ENCODE results near the gene DIDO1.
"Not testable (repeated sequence)": the region's sequence is repeated elsewhere in the genome, so short reads cannot be mapped to it uniquely, and the experiment has no call there.

The DIDO1 gene

DNA sequence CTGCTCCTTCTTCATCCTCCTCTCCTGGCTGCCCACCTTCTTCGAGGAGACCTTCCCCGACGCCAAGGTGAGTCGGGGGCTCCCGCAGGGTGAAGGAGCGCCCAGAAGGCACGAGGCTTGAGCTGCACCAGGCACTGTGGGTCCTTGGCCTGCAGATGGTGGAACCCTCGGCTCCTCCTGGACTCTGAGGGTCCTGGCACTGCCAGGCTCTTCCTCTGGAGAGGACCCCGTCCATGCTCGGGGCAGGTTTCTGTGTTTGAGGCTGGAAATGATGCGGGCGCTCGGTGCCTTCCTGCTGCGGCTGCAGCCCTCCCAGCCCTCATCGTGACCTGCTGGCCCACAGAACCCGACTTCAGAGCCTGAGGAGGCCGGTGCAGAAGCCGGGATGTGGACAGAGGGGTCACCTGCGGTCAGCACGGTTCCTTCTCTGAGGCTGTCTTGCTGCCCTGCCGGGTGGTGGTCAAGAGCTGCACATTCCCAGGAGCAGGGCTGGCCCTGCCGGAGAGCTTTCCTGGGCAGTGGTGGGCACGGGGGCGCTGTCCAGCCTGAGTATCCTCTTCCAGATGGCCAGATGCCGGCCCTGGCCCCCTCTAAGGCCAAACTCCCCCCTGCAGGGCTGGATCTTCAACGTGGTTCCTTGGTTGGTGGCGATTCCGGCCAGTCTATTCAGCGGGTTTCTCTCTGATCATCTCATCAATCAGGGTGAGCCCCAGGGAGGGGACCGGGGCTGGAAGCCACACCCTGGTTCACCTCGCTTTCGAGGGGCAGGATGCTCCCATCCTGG lies 37.5 kb upstream of the DIDO1 start:
- Histone ChIP-seq H3K4me3 (no peak overlapping the region), H3K27me3 (no peaks in the 10 kb centered on the region), H4K20me1 (peaks cover 41 to 100% (median 82%) of the 10 kb centered on the region in 11 experiments)

GRCh38 chr20:62962891-62963613 lies 36.7 kb upstream of the DIDO1 start:
- no peak overlapping the region for H3K9ac ChIP-seq
- H3K27ac ChIP-seq: no peak overlapping the region
- H3K4me3 ChIP-seq: no peak overlapping the region
- H4K20me1 ChIP-seq: peaks cover 48 to 100% (median 88%) of the 10 kb centered on the region in 11 experiments
- H3K4me1 ChIP-seq: peaks cover 40 to 62% (median 58%) of the 10 kb centered on the region in 10 experiments
- peak overlapping the region in 2 of 11 experiments; percentile 61 to 76; a peak in 2 of 22 replicates for H3K4me2 ChIP-seq
- no peaks in the 10 kb centered on the region for H3K27me3 ChIP-seq
- no peaks in the 10 kb centered on the region for H3K9me3 ChIP-seq (replicated peaks in 1 of 11)
- peaks cover 68 to 95% (median 82%) of the 10 kb centered on the region in 11 experiments for H3K36me3 ChIP-seq
- no peak for TF ChIP-seq Cebpa-rat (IDR thresholded peaks at IDR 0.05)

More for the DNA sequence above, 37.5 kb upstream of the DIDO1 start:
- H3K4me1 ChIP-seq: peaks cover 34 to 54% (median 51%) of the 10 kb centered on the region in 10 experiments
- H3K27ac ChIP-seq: peak overlapping the region in 5 of 11 experiments; percentile 23 to 43 (median 37); a peak in 5 of 22 replicates
- no peak for TF ChIP-seq Cebpa-rat (IDR thresholded peaks at IDR 0.05)
- H3K36me3 ChIP-seq: peaks cover 61 to 90% (median 77%) of the 10 kb centered on the region in 11 experiments
- peak overlapping the region; percentile 50 to 79 (median 67) for H3K4me2 ChIP-seq
- H3K9me3 ChIP-seq (replicated peaks in 1 of 11): no peaks in the 10 kb centered on the region
- peak overlapping the region in 5 of 11 experiments; percentile 11 to 51 (median 30); a peak in 6 of 22 replicates for H3K9ac ChIP-seq

DNA sequence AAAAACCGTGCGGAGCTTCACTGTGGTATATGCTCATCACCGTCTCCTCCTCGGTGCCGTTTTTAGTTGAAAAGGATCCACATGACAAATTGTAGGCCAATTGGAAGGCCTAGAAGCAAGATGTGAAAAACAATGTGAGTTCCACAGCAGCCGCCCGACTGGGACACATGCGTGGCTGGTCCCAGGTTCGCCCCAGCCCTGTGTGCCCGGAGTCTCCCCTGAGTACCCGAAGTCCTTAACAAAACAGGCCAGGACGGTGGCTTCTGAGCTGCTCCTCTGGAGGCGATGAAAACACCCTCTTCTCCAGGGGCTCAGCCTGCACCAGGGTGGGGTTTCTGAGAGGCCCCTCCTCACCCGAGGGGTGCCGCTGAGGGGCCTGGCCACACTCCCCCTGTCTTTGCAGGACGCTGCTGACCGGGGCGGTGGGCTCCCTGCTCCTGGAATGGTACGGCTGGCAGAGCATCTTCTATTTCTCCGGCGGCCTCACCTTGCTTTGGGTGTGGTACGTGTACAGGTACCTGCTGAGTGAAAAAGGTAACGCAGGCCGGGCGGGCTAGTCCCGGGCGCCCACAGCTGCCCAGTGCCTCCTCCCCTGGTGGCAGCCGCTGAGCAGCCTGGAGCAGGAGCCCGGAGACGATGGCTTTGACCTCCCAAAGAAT lies 36.0 kb upstream of the DIDO1 start:
- H3K4me3 ChIP-seq: no peak overlapping the region
- no peaks in the 10 kb centered on the region for H3K9me3 ChIP-seq (replicated peaks in 1 of 11)
- peaks cover 69 to 95% (median 83%) of the 10 kb centered on the region in 11 experiments for H3K36me3 ChIP-seq
- H3K27me3 ChIP-seq: no peaks in the 10 kb centered on the region
- peaks cover 40 to 69% (median 65%) of the 10 kb centered on the region in 10 experiments for H3K4me1 ChIP-seq
- no peak for TF ChIP-seq Cebpa-rat (IDR thresholded peaks at IDR 0.05)
- H3K4me2 ChIP-seq: no peak overlapping the region
- no peak overlapping the region for H3K27ac ChIP-seq
- H3K9ac ChIP-seq: peak overlapping the region in 2 of 11 experiments; percentile 44; a peak in 1 of 22 replicates
- peaks cover 55 to 100% (median 90%) of the 10 kb centered on the region in 11 experiments for H4K20me1 ChIP-seq

DNA sequence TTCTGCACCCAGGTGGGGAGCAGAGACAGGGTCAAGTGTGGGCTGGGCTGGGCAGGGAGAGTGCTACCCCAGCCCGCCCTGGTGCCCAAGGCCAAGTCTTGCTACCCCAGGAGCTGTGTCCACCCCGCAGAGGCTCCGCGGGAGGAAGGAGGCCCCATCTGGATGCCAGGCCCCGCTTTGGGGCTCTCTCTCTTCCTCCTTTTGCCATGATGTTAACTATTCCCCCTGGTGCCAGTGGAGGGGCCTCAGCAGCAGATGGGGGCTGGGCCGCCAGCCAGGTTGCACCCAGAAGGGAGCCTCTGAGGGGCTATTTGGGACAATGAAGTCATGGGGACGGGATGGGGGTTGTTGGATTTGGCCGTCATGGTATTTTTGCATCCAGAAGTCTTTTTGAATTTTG lies 35.5 kb upstream of the DIDO1 start:
- peaks cover 61 to 100% (median 92%) of the 10 kb centered on the region in 11 experiments for H4K20me1 ChIP-seq
- no peak for TF ChIP-seq Cebpa-rat (IDR thresholded peaks at IDR 0.05)
- peaks cover 40 to 74% (median 71%) of the 10 kb centered on the region in 10 experiments for H3K4me1 ChIP-seq
- H3K9me3 ChIP-seq (replicated peaks in 1 of 11): no peaks in the 10 kb centered on the region
- H3K27ac ChIP-seq: peak overlapping the region in 3 of 11 experiments; percentile 23 to 42 (median 28); a peak in 2 of 22 replicates
- H3K36me3 ChIP-seq: peaks cover 69 to 95% (median 83%) of the 10 kb centered on the region in 11 experiments
- no peaks in the 10 kb centered on the region for H3K27me3 ChIP-seq
- no peak overlapping the region for H3K4me3 ChIP-seq
- H3K9ac ChIP-seq: peak overlapping the region in 5 of 11 experiments; percentile 24 to 44 (median 32); a peak in 8 of 22 replicates
- H3K4me2 ChIP-seq: peak overlapping the region in 2 of 11 experiments; percentile 9 to 14; a peak in 1 of 22 replicates

- H4K20me1 ChIP-seq: peaks cover 65 to 100% (median 92%) of the 10 kb centered on the region in 11 experiments
- peak overlapping the region in 3 of 11 experiments; percentile 23 to 42 (median 28); a peak in 2 of 22 replicates for H3K27ac ChIP-seq
- H3K4me1 ChIP-seq: peaks cover 41 to 79% (median 75%) of the 10 kb centered on the region in 10 experiments
- no peaks in the 10 kb centered on the region for H3K9me3 ChIP-seq (replicated peaks in 1 of 11)
- TF ChIP-seq Cebpa-rat (IDR thresholded peaks at IDR 0.05): no peak
- H3K4me3 ChIP-seq: no peak overlapping the region
- H3K36me3 ChIP-seq: peaks cover 69 to 95% (median 83%) of the 10 kb centered on the region in 11 experiments
- peak overlapping the region in 2 of 11 experiments; percentile 9 to 14; a peak in 1 of 22 replicates for H3K4me2 ChIP-seq
- peak overlapping the region in 5 of 11 experiments; percentile 24 to 44 (median 32); a peak in 9 of 22 replicates for H3K9ac ChIP-seq
- no peaks in the 10 kb centered on the region for H3K27me3 ChIP-seq
Measured at GRCh38 chr20:62961310-62961783, 35.0 kb upstream of the DIDO1 start.

- H3K4me3 ChIP-seq; H3K27me3 ChIP-seq; H3K9ac ChIP-seq; H3K9me3 ChIP-seq (replicated peaks in 1 of 11): not testable (repeated sequence)
- peak overlapping the region in 1 of 11 experiments; percentile 2; a peak in 1 of 22 replicates for H3K27ac ChIP-seq
- H3K36me3 ChIP-seq: peaks cover 73 to 97% (median 85%) of the 10 kb centered on the region in 11 experiments
- peak overlapping the region in 9 of 11 experiments; percentile 97 to 100 (median 100); a peak in 17 of 22 replicates for H3K4me2 ChIP-seq
- peaks cover 72 to 100% (median 96%) of the 10 kb centered on the region in 11 experiments for H4K20me1 ChIP-seq
- H3K4me1 ChIP-seq: peaks cover 47 to 85% (median 79%) of the 10 kb centered on the region in 10 experiments
Measured at GRCh38 chr20:62960446-62961309, 34.4 kb upstream of the DIDO1 start.

- peaks cover 75 to 100% (median 96%) of the 10 kb centered on the region in 11 experiments for H4K20me1 ChIP-seq
- H3K9ac ChIP-seq: peak overlapping the region in 4 of 11 experiments; percentile 58 to 69 (median 62); a peak in 6 of 22 replicates
- peaks cover 66 to 95% (median 80%) of the 10 kb centered on the region in 11 experiments for H3K36me3 ChIP-seq
- H3K27ac ChIP-seq: peak overlapping the region in 3 of 11 experiments; percentile 53 to 74 (median 53); a peak in 4 of 22 replicates
- H3K9me3 ChIP-seq (replicated peaks in 1 of 11): no peaks in the 10 kb centered on the region
- H3K4me3 ChIP-seq: peak overlapping the region in 1 of 10 experiments; percentile 28; a peak in 1 of 20 replicates
- no peaks in the 10 kb centered on the region for H3K27me3 ChIP-seq
- H3K4me1 ChIP-seq: peaks cover 49 to 85% (median 79%) of the 10 kb centered on the region in 10 experiments
- no peak for TF ChIP-seq Cebpa-rat (IDR thresholded peaks at IDR 0.05)
- peak overlapping the region; percentile 90 to 100 (median 100) for H3K4me2 ChIP-seq
Measured at GRCh38 chr20:62959998-62960436, 33.7 kb upstream of the DIDO1 start.
